ENCODE measurements around the gene PTMA.

GRCh38 chr2:231668981-231669380 lies 39.3 kb upstream of the PTMA start:
- TF ChIP-seq CTCF (IDR thresholded peaks at IDR 0.05) (no peak), EZH2phosphoT487 (IDR thresholded peaks at IDR 0.05; ENCODE audit: borderline replicate concordance, low read depth) (no peak)

All from SK-N-SH (cell line).